ENCODE results near the gene CST4. TPM values are rescaled to one million over a fixed set of nuclear protein-coding genes. Genes with fewer than 3 reads are reported as not detected.

Gene CST4
- total RNA-seq, 1 donor from 2014 or later = not detected

DNA sequence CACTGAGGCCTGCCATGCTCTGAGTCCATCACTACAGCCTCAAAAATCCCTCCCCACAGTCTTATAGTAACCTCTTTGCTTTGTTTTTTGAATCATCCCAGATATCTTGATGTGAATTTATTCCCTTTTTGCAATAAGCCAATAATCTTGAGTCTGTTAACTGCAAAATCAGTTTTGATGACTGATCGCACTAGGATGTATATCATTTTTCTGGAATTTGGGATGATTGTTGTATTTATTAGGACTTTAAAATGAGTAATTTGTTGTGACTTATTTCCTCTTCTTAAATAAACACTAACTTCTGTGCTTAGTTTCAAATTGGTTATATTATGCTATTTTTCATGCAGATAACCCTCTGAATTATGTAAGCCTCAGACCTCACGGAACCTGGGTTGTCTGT, 5.6 kb downstream of the CST4 start:
- H3K4me1 Mint-ChIP-seq = no peaks in the 10 kb centered on the region
- H3K9ac ChIP-seq = no peak overlapping the region
- no peaks in the 10 kb centered on the region for H3K36me3 ChIP-seq
- no peaks in the 10 kb centered on the region for H3F3A ChIP-seq (ENCODE audit: low read depth)
- no peak overlapping the region for H3K4me2 ChIP-seq
- no peak overlapping the region for H2AFZ ChIP-seq (replicated peaks)
- TF ChIP-seq, protein P1, sequence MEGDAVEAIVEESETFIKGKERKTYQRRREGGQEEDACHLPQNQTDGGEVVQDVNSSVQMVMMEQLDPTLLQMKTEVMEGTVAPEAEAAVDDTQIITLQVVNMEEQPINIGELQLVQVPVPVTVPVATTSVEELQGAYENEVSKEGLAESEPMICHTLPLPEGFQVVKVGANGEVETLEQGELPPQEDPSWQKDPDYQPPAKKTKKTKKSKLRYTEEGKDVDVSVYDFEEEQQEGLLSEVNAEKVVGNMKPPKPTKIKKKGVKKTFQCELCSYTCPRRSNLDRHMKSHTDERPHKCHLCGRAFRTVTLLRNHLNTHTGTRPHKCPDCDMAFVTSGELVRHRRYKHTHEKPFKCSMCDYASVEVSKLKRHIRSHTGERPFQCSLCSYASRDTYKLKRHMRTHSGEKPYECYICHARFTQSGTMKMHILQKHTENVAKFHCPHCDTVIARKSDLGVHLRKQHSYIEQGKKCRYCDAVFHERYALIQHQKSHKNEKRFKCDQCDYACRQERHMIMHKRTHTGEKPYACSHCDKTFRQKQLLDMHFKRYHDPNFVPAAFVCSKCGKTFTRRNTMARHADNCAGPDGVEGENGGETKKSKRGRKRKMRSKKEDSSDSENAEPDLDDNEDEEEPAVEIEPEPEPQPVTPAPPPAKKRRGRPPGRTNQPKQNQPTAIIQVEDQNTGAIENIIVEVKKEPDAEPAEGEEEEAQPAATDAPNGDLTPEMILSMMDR (IDR thresholded peaks at IDR 0.05) = no peak
- TF ChIP-seq EZH2phosphoT487 (IDR thresholded peaks at IDR 0.05) = no peak
- no peak overlapping the region for H3K4me3 Mint-ChIP-seq
- no peaks in the 10 kb centered on the region for H3K27me3 ChIP-seq
- no peaks in the 10 kb centered on the region for H3K9me3 Mint-ChIP-seq
- no peaks in the 10 kb centered on the region for H3K36me3 Mint-ChIP-seq
- peaks cover 13% of the 10 kb centered on the region for H3K27me3 Mint-ChIP-seq (ENCODE audit: insufficient read depth, low read depth)
- H3K4me1 ChIP-seq = no peaks in the 10 kb centered on the region
- H3K79me2 ChIP-seq (ENCODE audit: low read depth) = no peaks in the 10 kb centered on the region
- H3K9me3 ChIP-seq (ENCODE audit: low read depth) = no peaks in the 10 kb centered on the region
- no peak overlapping the region for H3K27ac ChIP-seq
- no peak for DNase-seq (ENCODE audit: low spot score)
- no peak overlapping the region for H3K27ac Mint-ChIP-seq
- no peak overlapping the region for H3K4me3 ChIP-seq
- H4K20me1 ChIP-seq (ENCODE audit: low read depth) = no peaks in the 10 kb centered on the region

DNA sequence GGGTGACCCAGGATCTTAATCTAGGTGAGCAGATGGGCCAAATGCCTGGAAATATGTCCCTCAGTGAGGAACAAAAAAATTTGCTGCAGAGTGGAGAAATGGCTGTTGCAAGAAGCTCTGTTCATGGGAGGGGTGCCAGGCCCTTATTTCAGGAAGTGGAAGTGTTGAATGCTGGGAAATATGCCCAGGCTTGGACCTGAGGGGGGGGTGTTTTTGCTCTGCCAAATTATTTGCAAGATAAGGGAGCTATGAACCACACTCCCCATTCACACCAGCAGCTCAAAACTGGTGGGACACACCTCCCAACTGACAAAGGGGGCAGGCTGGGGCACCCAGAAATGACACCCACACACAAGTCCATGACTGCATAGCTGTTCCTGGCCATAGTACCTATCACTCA, 8.7 kb downstream of the CST4 start:
- Mint-ChIP-seq H3K36me3 (no peaks in the 10 kb centered on the region), H3K9me3 (no peaks in the 10 kb centered on the region), H3K27ac (no peak overlapping the region), H3K4me1 (no peaks in the 10 kb centered on the region), H3K4me3 (no peak overlapping the region), H3K27me3 (ENCODE audit: insufficient read depth, low read depth) (peaks cover 11% of the 10 kb centered on the region)
- H3K9ac ChIP-seq = no peak overlapping the region
- no peak overlapping the region for H3K27ac ChIP-seq
- H2AFZ ChIP-seq (replicated peaks) = no peak overlapping the region
- no peaks in the 10 kb centered on the region for H3K9me3 ChIP-seq (ENCODE audit: low read depth)
- no peaks in the 10 kb centered on the region for H4K20me1 ChIP-seq (ENCODE audit: low read depth)
- H3F3A ChIP-seq (ENCODE audit: low read depth) = no peaks in the 10 kb centered on the region
- no peaks in the 10 kb centered on the region for H3K79me2 ChIP-seq (ENCODE audit: low read depth)
- H3K4me3 ChIP-seq = no peak overlapping the region
- DNase-seq (ENCODE audit: low spot score) = no peak
- no peaks in the 10 kb centered on the region for H3K36me3 ChIP-seq
- TF ChIP-seq EZH2 (IDR thresholded peaks at IDR 0.05) = no peak
- TF ChIP-seq EZH2phosphoT487 (IDR thresholded peaks at IDR 0.05) = no peak
- TF ChIP-seq, protein P1 (IDR thresholded peaks at IDR 0.05) = no peak
- H3K27me3 ChIP-seq = no peaks in the 10 kb centered on the region
- H3K4me1 ChIP-seq = no peaks in the 10 kb centered on the region
- no peak overlapping the region for H3K4me2 ChIP-seq

DNA sequence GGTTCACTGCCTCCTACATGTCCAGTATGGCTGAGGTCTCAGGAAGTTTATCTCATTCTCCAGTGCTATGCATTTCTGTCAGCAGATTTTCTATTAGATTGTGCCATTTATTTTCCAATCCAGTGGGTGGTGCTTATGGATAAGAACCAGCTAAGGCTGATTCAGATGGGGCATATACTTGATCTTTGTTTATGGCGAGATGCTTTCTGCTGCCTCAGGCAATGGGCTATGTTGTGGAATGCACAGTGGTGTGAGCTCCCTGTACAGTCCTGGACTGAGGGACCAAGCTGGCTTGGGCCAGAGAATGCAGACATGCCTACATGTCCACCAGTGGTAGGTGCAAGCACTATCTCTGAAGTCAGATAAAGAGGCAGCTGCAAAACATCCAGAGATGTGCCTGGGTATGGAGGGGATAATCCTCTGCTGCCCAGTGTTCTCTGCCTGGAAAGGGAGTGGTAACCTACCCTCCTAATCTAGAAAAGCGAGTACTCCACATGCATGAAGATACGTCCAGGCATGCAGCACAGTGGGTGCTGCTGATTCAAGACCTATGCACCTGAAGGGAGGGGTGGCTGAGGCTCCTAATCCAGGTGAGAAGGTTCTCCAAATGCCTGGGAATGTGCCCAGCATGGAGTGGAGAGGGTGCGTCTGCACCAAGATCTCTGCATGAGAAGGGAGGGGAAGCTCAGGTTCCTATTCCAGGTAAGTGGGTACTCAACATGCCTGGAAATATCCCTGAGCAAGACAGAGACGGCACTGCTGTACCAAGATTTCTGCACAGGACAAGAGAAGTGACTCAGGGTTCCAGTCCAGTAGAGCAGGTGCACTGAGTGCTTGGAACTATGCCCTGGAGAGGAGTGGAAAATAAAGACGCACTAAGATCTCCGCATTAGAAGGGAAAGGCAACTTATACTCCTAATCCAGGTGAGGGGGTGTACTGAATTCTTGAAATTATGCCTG, 9.4 kb downstream of the CST4 start:
- Histone ChIP-seq H2AFZ (replicated peaks) (no peak overlapping the region), H3K27ac (no peak overlapping the region), H3K4me2 (no peak overlapping the region), H3K36me3 (no peaks in the 10 kb centered on the region), H3K27me3 (no peaks in the 10 kb centered on the region), H3K9ac (no peak overlapping the region), H3K9me3 (ENCODE audit: low read depth) (no peaks in the 10 kb centered on the region), H3K4me1 (no peaks in the 10 kb centered on the region), H3K79me2 (ENCODE audit: low read depth) (no peaks in the 10 kb centered on the region), H3K4me3 (no peak overlapping the region), H3F3A (ENCODE audit: low read depth) (no peaks in the 10 kb centered on the region), H4K20me1 (ENCODE audit: low read depth) (no peaks in the 10 kb centered on the region)
- Mint-ChIP-seq H3K27me3 (ENCODE audit: insufficient read depth, low read depth) (peaks cover 11% of the 10 kb centered on the region), H3K27ac (no peak overlapping the region), H3K4me1 (no peaks in the 10 kb centered on the region), H3K4me3 (no peak overlapping the region), H3K36me3 (no peaks in the 10 kb centered on the region), H3K9me3 (no peaks in the 10 kb centered on the region)
- TF ChIP-seq EZH2phosphoT487 (IDR thresholded peaks at IDR 0.05) (no peak), EZH2 (IDR thresholded peaks at IDR 0.05) (no peak)
- TF ChIP-seq, protein P1 (IDR thresholded peaks at IDR 0.05) = no peak
- no peak for DNase-seq (ENCODE audit: low spot score)

Measured in neural progenitor cell (in vitro differentiated cells).